BE2C (cell line): ENCODE measurements around the gene OPCML.

ENCODE experiments used
- DNase-seq: peaks from one replicate; pipeline ENCODE4 v3.0.0-alpha.2; 2020
- H3K27me3 ChIP-seq: fragments of 250-450 bp; sonication (Bioruptor Pico); 2 replicates; pipeline ENCODE4 v1.5.1; 2020; ENCODE audit warnings: mild to moderate bottlenecking
- H3K36me3 ChIP-seq: fragments of 250-450 bp; sonication (Bioruptor Pico); 2 replicates; pipeline ENCODE4 v1.5.1; 2020; ENCODE audit warnings: mild to moderate bottlenecking
- H3K4me1 ChIP-seq: fragments of 250-450 bp; sonication (Bioruptor Pico); 2 replicates; pipeline ENCODE4 v1.5.1; 2020
- H3K4me3 ChIP-seq: 2 replicates; pipeline ENCODE4 v1.5.1; 2011; ENCODE audit warnings: low read depth, low read length
- H3K9me3 ChIP-seq: fragments of 250-450 bp; sonication (Bioruptor Pico); 2 replicates; pipeline ENCODE4 v1.5.1; 2020
- TF ChIP-seq, protein P1 (sequence below): IDR thresholded peaks from 2 replicates; pipeline ENCODE4 v1.5.1; 2012; ENCODE audit warnings: mild to moderate bottlenecking, low read depth, low read length

OPCML gene

DNA sequence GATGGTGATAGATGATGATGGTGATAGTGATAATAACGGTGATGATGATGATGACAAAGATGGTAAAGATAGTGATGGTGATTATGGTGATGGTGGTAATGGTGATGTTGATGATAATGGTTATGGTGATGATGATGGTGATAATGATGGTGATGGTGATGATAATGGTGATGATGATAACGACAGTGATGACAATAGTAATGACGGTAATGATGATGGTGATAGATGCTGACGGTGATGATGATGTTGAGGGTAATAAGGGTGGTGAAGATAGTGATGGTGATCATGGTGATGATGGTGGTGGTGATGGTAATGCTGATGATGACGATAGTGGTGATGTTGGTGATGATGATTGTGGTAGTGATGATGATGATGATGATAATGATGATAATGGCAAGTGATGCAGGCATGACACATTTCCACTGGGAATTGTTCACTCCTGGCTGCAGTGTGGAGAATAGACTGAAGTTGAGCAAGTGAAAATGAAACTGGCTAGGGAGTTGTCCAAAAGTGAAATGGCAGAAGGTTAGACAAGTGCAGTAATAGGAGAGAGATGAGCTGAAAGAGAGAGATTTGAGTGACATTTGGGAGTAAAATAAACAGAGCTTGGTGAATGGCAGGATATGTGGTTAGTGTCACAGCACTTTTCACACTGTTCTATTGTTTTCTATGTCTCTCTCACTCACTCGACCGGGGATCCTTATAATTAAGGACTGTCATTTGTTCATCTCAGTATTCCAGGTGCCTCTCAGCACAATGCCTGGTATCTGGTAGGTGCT is 992.5 kb downstream of the OPCML start:
- no peaks in the 10 kb centered on the region for H3K27me3 ChIP-seq
- no peaks in the 10 kb centered on the region for H3K36me3 ChIP-seq
- no peak overlapping the region for H3K4me3 ChIP-seq
- no peak for DNase-seq
- H3K9me3 ChIP-seq = peaks cover 3% of the 10 kb centered on the region
- no peaks in the 10 kb centered on the region for H3K4me1 ChIP-seq
- TF ChIP-seq, protein P1, sequence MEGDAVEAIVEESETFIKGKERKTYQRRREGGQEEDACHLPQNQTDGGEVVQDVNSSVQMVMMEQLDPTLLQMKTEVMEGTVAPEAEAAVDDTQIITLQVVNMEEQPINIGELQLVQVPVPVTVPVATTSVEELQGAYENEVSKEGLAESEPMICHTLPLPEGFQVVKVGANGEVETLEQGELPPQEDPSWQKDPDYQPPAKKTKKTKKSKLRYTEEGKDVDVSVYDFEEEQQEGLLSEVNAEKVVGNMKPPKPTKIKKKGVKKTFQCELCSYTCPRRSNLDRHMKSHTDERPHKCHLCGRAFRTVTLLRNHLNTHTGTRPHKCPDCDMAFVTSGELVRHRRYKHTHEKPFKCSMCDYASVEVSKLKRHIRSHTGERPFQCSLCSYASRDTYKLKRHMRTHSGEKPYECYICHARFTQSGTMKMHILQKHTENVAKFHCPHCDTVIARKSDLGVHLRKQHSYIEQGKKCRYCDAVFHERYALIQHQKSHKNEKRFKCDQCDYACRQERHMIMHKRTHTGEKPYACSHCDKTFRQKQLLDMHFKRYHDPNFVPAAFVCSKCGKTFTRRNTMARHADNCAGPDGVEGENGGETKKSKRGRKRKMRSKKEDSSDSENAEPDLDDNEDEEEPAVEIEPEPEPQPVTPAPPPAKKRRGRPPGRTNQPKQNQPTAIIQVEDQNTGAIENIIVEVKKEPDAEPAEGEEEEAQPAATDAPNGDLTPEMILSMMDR = no peak

DNA sequence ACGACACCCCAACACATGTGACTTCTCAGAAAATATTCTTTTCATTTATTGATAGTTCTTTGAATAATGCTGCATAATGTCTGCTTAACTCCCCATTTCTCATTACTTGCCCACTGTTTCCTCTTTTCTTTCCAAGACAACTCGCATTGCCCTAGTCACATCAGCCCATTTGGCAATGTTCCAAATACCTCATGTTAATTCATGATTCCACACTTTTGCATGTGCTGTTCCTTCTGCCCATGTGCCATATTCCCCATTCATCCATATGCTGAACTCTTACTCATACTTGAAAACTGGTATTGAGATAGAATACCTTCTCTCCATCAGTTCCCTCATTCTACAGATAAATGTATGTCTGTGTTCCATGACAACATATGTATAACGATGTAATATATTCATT is 993.7 kb downstream of the OPCML start:
- TF ChIP-seq, protein P1 = no peak
- no peak for DNase-seq
- H3K4me3 ChIP-seq = no peak overlapping the region
- no peaks in the 10 kb centered on the region for H3K4me1 ChIP-seq
- peaks cover 3% of the 10 kb centered on the region for H3K9me3 ChIP-seq
- H3K27me3 ChIP-seq = no peaks in the 10 kb centered on the region
- H3K36me3 ChIP-seq = no peaks in the 10 kb centered on the region

DNA sequence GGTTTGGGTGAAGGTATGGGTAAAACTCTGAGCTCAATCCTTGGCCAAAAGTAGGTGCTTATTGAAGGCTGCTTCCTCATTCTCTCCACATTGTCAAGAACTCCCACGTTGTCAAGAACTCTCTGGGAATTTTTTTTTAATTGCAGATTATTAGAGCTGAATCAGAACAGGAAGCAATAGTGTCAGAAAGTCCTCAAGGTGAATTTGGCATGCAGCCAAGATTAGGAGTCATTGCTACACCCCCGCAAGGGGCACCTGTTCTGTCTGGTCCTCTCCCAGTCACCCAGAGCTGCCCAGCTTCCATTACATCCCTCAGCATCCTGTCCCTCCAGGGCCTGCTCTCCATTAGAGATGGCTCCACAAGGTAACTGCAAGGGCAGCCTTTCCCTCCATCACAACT is 996.5 kb downstream of the OPCML start:
- no peak for DNase-seq
- H3K9me3 ChIP-seq = no peaks in the 10 kb centered on the region; the same call in 1 of the 2 replicates
- TF ChIP-seq, protein P1 = no peak
- no peak overlapping the region for H3K4me3 ChIP-seq
- no peaks in the 10 kb centered on the region for H3K36me3 ChIP-seq
- no peaks in the 10 kb centered on the region for H3K27me3 ChIP-seq
- no peaks in the 10 kb centered on the region for H3K4me1 ChIP-seq

DNA sequence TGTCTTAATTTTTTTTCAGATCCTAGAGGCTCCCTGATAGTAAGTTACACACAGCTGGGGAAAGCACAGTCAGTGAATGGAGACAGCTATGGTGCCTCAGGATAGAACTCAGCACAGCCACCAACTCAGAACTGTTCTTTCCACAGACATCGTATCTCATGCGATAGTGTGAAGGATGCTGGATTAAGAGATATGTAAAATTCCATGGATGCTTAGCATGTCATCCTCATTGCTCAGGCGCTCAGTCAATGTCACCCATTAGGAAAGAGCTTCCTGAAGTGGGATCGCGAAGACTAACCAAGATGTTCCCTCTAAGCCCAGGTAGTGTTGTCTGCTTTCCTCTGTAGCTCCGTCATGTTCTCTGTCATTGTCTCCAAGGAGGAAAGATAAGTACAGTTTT is 1000.4 kb downstream of the OPCML start:
- DNase-seq = no peak
- Histone ChIP-seq H3K4me3 (no peak overlapping the region), H3K9me3 (peaks cover 6% of the 10 kb centered on the region), H3K27me3 (no peaks in the 10 kb centered on the region), H3K36me3 (no peaks in the 10 kb centered on the region), H3K4me1 (no peaks in the 10 kb centered on the region)
- TF ChIP-seq, protein P1 = no peak

DNA sequence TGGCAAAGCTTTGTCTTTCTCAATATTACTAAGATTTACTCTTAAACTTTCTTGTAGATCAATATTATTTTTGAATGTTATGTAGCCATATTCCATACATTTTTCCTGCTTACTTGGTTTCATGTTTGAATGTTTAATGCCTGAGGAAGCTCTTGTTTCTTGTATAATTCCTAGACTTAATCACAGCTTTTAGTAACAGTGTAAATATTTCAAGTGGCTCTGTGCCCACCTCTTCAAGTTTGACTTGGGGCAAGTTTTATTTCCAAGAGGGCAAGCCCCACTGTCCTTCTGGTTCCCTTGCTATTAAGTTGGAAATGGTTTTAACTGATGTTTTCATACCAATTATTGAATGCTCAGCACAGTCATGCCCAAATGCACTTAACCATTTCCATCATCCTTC is 1004.1 kb downstream of the OPCML start:
- H3K4me1 ChIP-seq = no peaks in the 10 kb centered on the region
- H3K36me3 ChIP-seq = no peaks in the 10 kb centered on the region
- no peak overlapping the region for H3K4me3 ChIP-seq
- no peaks in the 10 kb centered on the region for H3K27me3 ChIP-seq
- no peak for DNase-seq
- TF ChIP-seq, protein P1 = no peak
- H3K9me3 ChIP-seq = peaks cover 6% of the 10 kb centered on the region

DNA sequence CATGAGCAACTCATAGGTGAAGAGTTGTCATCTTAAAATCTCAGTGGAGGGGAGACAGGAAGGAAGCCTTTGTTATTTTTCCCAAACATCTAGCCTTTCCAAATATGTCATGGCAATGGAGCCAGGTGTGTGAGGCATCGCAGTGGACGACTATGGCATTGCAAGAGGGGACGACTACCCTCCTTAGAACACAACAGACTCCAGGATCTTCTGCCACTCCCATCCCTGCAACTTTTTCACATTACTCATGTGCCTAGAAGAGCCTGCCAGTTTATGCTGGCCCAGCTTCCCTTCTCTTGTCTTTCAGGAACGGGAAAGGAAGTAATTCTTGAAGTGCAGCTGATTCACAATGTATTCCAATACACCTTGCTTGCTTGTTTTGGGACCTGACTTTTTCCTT is 1008.4 kb downstream of the OPCML start:
- H3K27me3 ChIP-seq = no peaks in the 10 kb centered on the region
- peaks cover 2% of the 10 kb centered on the region; the same call in 1 of the 2 replicates for H3K9me3 ChIP-seq
- no peak for DNase-seq
- no peak overlapping the region for H3K4me3 ChIP-seq
- H3K36me3 ChIP-seq = no peaks in the 10 kb centered on the region
- no peaks in the 10 kb centered on the region for H3K4me1 ChIP-seq
- TF ChIP-seq, protein P1 = no peak
